Measurements from ENCODE around the gene GPR152. TPM values are rescaled to one million over a fixed set of nuclear protein-coding genes. Genes with fewer than 3 reads are reported as not detected.

GPR152 gene
- total RNA-seq, 2 donors from 2014 or later, result not detected

GRCh38 chr11:67442504-67443404, 9.8 kb downstream of the GPR152 start:
- DNase-seq (no peak), ATAC-seq (peak; percentile 8)
- WGBS, 2 donors, result 31 to 52% methylated on average over 14 to 45 of the region's 45 CpGs
- Histone ChIP-seq H3K27ac (peak overlapping the region; percentile 82 to 93 (median 90)), H3K4me1 (peaks cover 21% of the 10 kb centered on the region), H3K27me3 (no peaks in the 10 kb centered on the region), H3K4me3 (peak overlapping the region; percentile 52 to 84), H3K9me3 (no peaks in the 10 kb centered on the region), H3K36me3 (replicated peaks in 1 of 2; ENCODE audit: insufficient read depth in 1 of 2, low read depth in 2 of 2) (no peaks in the 10 kb centered on the region)
- intact Hi-C loops (cut with DNase I), result no loop called here
- TF ChIP-seq POLR2A (IDR thresholded peaks at IDR 0.05) (no peak), CTCF (IDR thresholded peaks at IDR 0.05) (no peak)

GRCh38 chr11:67441731-67442351, 10.7 kb downstream of the GPR152 start:
- peak overlapping the region in 1 of 4 donors; percentile 82 for H3K27ac ChIP-seq
- ATAC-seq, result no peak
- 85 to 86% methylated on average over 12 to 14 of the region's 28 CpGs for WGBS, 2 donors
- H3K27me3 ChIP-seq, result no peaks in the 10 kb centered on the region
- no peaks in the 10 kb centered on the region for H3K9me3 ChIP-seq
- H3K4me3 ChIP-seq, result no peak overlapping the region
- H3K36me3 ChIP-seq (replicated peaks in 1 of 2; ENCODE audit: insufficient read depth in 1 of 2, low read depth in 2 of 2), result no peaks in the 10 kb centered on the region
- intact Hi-C loops (cut with DNase I), result no loop called here
- no peak for DNase-seq
- no peak for TF ChIP-seq CTCF (IDR thresholded peaks at IDR 0.05)
- TF ChIP-seq POLR2A (IDR thresholded peaks at IDR 0.05), result no peak
- peaks cover 21% of the 10 kb centered on the region for H3K4me1 ChIP-seq

GRCh38 chr11:67441098-67441563, 11.4 kb downstream of the GPR152 start:
- DNase-seq, result no peak
- H3K4me1 ChIP-seq, result peaks cover 21% of the 10 kb centered on the region

GRCh38 chr11:67440229-67441097, 12.1 kb downstream of the GPR152 start:
- DNase-seq, result no peak
- intact Hi-C loops (cut with DNase I), result no loop called here
- ATAC-seq, result no peak
- H3K27me3 ChIP-seq, result no peaks in the 10 kb centered on the region
- H3K9me3 ChIP-seq, result no peaks in the 10 kb centered on the region
- H3K4me3 ChIP-seq, result no peak overlapping the region
- peaks cover 21% of the 10 kb centered on the region for H3K4me1 ChIP-seq
- TF ChIP-seq CTCF (IDR thresholded peaks at IDR 0.05), result no peak
- no peak for TF ChIP-seq POLR2A (IDR thresholded peaks at IDR 0.05)
- peak overlapping the region in 1 of 4 donors; percentile 24 for H3K27ac ChIP-seq
- H3K36me3 ChIP-seq (replicated peaks in 1 of 2; ENCODE audit: insufficient read depth in 1 of 2, low read depth in 2 of 2), result no peaks in the 10 kb centered on the region
- WGBS, 2 donors, result 78% methylated on average over 5 to 10 of the region's 17 CpGs

More at GRCh38 chr11:67441098-67441563, 11.4 kb downstream of the GPR152 start:
- intact Hi-C loops (cut with DNase I), result no loop called here
- no peaks in the 10 kb centered on the region for H3K27me3 ChIP-seq
- H3K36me3 ChIP-seq (replicated peaks in 1 of 2; ENCODE audit: insufficient read depth in 1 of 2, low read depth in 2 of 2), result no peaks in the 10 kb centered on the region
- ATAC-seq, result no peak
- 85 to 91% methylated on average over 8 to 21 of the region's 21 CpGs for WGBS, 2 donors
- H3K9me3 ChIP-seq, result no peaks in the 10 kb centered on the region
- TF ChIP-seq CTCF (IDR thresholded peaks at IDR 0.05) (no peak), POLR2A (IDR thresholded peaks at IDR 0.05) (no peak)
- no peak overlapping the region for H3K27ac ChIP-seq
- no peak overlapping the region for H3K4me3 ChIP-seq
